NCI-H2029 (cell line): Measurements from ENCODE around the gene PRTG.
"Not testable (repeated sequence)": the region's sequence is repeated elsewhere in the genome, so short reads cannot be mapped to it uniquely, and the experiment has no call there.

ENCODE experiments used
- DNase-seq: peaks from one replicate; lab custom pipeline; 2025; lab: John Stamatoyannopoulos, UW

The PRTG gene

GRCh38 chr15:55742927-55743728 lies at the start of gene PRTG:
Gene PRTG (minus strand): TSS chr15:55743152. CDS start chr15:55742931, 221 bp downstream.
- DNase-seq: no peak

GRCh38 chr15:55791551-55792400 lies 48.8 kb upstream of the PRTG start:
- DNase-seq: peak; percentile 27

- no peak for DNase-seq
Measured at GRCh38 chr15:55789066-55789660, 46.2 kb upstream of the PRTG start.

- DNase-seq: no peak
Measured at GRCh38 chr15:55786341-55786740, 43.4 kb upstream of the PRTG start.

- not testable (repeated sequence) for DNase-seq
Measured at GRCh38 chr15:55785593-55785992, 42.6 kb upstream of the PRTG start.

GRCh38 chr15:55784286-55784685 lies 41.3 kb upstream of the PRTG start:
- no peak for DNase-seq

GRCh38 chr15:55782901-55783300 lies 39.9 kb upstream of the PRTG start:
- DNase-seq: no peak

GRCh38 chr15:55780292-55780691 lies 37.3 kb upstream of the PRTG start:
- no peak for DNase-seq

GRCh38 chr15:55778932-55779331 lies 36.0 kb upstream of the PRTG start:
- no peak for DNase-seq

- DNase-seq: no peak
Measured at GRCh38 chr15:55775316-55775715, 32.4 kb upstream of the PRTG start.

- no peak for DNase-seq
Measured at GRCh38 chr15:55774113-55774970, 31.4 kb upstream of the PRTG start.

GRCh38 chr15:55770806-55771205 lies 27.9 kb upstream of the PRTG start:
- no peak for DNase-seq

- no peak for DNase-seq
Measured at GRCh38 chr15:55770261-55770660, 27.3 kb upstream of the PRTG start.

- no peak for DNase-seq
Measured at GRCh38 chr15:55768670-55769185, 25.8 kb upstream of the PRTG start.

- DNase-seq: no peak
Measured at GRCh38 chr15:55766676-55767075, 23.7 kb upstream of the PRTG start.

GRCh38 chr15:55764398-55764797 lies 21.4 kb upstream of the PRTG start:
- no peak for DNase-seq

- no peak for DNase-seq
Measured at GRCh38 chr15:55758580-55758986, 15.6 kb upstream of the PRTG start.

- not testable (repeated sequence) for DNase-seq
Measured at GRCh38 chr15:55753433-55753832, 10.5 kb upstream of the PRTG start.

- no peak for DNase-seq
Measured at GRCh38 chr15:55750706-55751105, 7.8 kb upstream of the PRTG start.

- no peak for DNase-seq
Measured at GRCh38 chr15:55743729-55744655, 1.0 kb upstream of the PRTG start.
